AG10803 (cell line): ENCODE measurements around the gene PPT2.

Source experiments
- DNase-seq: peaks from one replicate; pipeline ENCODE4 v3.0.0; 2010; ENCODE audit warnings: low read depth
- H3K4me3 ChIP-seq: 2 replicates; pipeline ENCODE4 v1.5.1; 2011; ENCODE audit warnings: mild to moderate bottlenecking, low read length, control low read depth
- CTCF ChIP-seq: conservative IDR thresholded peaks from 2 replicates; pipeline ENCODE4 v1.5.1; 2011; ENCODE audit warnings: mild to moderate bottlenecking, low read length, control low read depth, inconsistent platforms

PPT2 gene

GRCh38 chr6:32188381-32189068 is 34.6 kb downstream of the PPT2 start:
- peak overlapping the region; percentile 79 for H3K4me3 ChIP-seq
- no peak; the same call in 1 of the 2 replicates for TF ChIP-seq CTCF
- DNase-seq, result peak; percentile 34

- no peak for DNase-seq
- no peak for TF ChIP-seq CTCF
- H3K4me3 ChIP-seq, result peak overlapping the region; percentile 79
Observed at GRCh38 chr6:32189069-32189741, 35.3 kb downstream of the PPT2 start.

GRCh38 chr6:32189742-32190053 is 35.8 kb downstream of the PPT2 start:
- H3K4me3 ChIP-seq, result peak overlapping the region; percentile 79
- no peak for DNase-seq
- TF ChIP-seq CTCF, result no peak

- no peak for TF ChIP-seq CTCF
- peak within 1 kb of the TSS; percentile 79 for H3K4me3 ChIP-seq
- DNase-seq, result peak; percentile 90
Observed at GRCh38 chr6:32190054-32190851, 36.3 kb downstream of the PPT2 start, which contains the start of gene PBX2. Gene PBX2 (minus strand): TSS chr6:32190202. CDS start chr6:32189915, 287 bp downstream.

- DNase-seq, result no peak
- no peak for TF ChIP-seq CTCF
- H3K4me3 ChIP-seq, result no peak overlapping the region
Observed at GRCh38 chr6:32190911-32191677, 37.2 kb downstream of the PPT2 start.

GRCh38 chr6:32191696-32192607 is 38.0 kb downstream of the PPT2 start:
- H3K4me3 ChIP-seq, result peak overlapping the region; percentile 9; the same call in 1 of the 2 replicates
- no peak for DNase-seq
- no peak for TF ChIP-seq CTCF
